Upper lobe of right lung (tissue), 1 donor: ENCODE data around the gene RPS3. TPM values are rescaled to one million over a fixed set of nuclear protein-coding genes. Genes with fewer than 3 reads are reported as not detected.

Source experiments
- ATAC-seq: fragments of 200-7000 bp; cut with Tn5 transposase; one replicate; pipeline ENCODE4 v1.9.1; 2020; ENCODE audit warnings: mild to moderate bottlenecking, moderate library complexity
- DNase-seq: peaks from one replicate; pipeline ENCODE4 v3.0.0-alpha.2; 2020
- H3K27ac ChIP-seq: fragments of 200-600 bp; one replicate; pipeline ENCODE4 v1.8.0; 2022
- H3K27me3 ChIP-seq: fragments of 200-600 bp; one replicate; pipeline ENCODE4 v1.8.0; 2022; ENCODE audit warnings: mild to moderate bottlenecking
- H3K36me3 ChIP-seq: fragments of 200-600 bp; one replicate; pipeline ENCODE4 v1.8.0; 2022
- H3K4me1 ChIP-seq: fragments of 200-600 bp; one replicate; pipeline ENCODE4 v1.8.0; 2022
- H3K4me3 ChIP-seq: fragments of 200-600 bp; one replicate; pipeline ENCODE4 v1.8.0; 2022; ENCODE audit warnings: mild to moderate bottlenecking
- H3K9me3 ChIP-seq: fragments of 200-600 bp; one replicate; pipeline ENCODE4 v1.8.0; 2022
- intact Hi-C: fragments of 100-400 bp; cut with DNase I; formaldehyde crosslinking; loops from one replicate; pipeline ENCODE4 v1.11.0; 2022
- total RNA-seq: library from RNA; stranded (reverse); fragmentation: NEBNext Ultra II Directional; extraction: Animal tissue kit (Norgen Biotek cat#: 25700); gene quantifications from one replicate; pipeline ENCODE4 v1.2.1, GENCODE V29; 2021
- TF ChIP-seq, protein P1 (sequence below): fragments of 200-600 bp; IDR thresholded peaks from one replicate; pipeline ENCODE4 v1.8.0; 2022; ENCODE audit warnings: antibody characterized with exemption
- donor health status: DM: no; HTN: yes; CAD: no; lungs with severe emphysema.

RPS3 gene
- total RNA-seq, 1 donor from 2014 or later = 1,778 TPM

DNA sequence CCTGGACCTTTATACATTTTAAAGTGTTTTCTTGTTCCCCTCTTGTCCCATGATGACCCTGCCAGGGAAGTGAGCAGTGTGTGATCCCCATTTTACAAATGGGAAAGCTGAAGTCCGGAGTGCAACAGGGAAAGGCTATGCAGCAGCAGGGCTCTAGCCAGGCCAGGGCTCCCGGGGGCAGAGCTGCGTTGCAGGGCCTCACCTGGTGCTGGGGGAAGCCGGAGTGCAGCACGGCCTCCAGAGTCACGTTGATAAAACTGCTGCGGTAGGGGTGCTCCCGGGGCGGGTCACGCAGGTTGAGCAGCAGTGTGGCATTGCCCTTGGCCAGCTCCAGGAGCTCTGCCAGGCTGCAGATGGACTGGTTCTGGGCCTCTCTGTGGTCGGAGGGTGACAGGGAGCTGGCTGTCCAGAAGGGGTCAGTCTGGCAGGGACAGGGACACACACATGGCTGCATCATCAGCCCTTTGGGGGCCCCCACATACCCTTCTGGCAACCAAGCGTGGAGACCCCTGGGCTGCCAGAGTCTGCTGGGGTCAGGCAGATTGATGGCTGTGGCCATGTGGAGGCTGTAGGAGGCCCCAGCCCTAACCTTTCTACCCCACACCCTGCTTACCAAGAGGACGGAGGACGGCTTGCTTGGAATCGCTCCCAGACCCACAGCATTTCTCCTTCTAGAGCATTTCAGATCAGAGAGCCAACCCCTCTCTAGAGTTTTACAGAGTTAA, 43.0 kb downstream of the RPS3 start:
- no peaks in the 10 kb centered on the region for H3K27me3 ChIP-seq
- no peak for ATAC-seq
- H3K4me3 ChIP-seq = no peak overlapping the region
- H3K9me3 ChIP-seq = no peaks in the 10 kb centered on the region
- H3K36me3 ChIP-seq = no peaks in the 10 kb centered on the region
- intact Hi-C loops = no loop called here
- no peak for DNase-seq
- H3K4me1 ChIP-seq = no peaks in the 10 kb centered on the region
- TF ChIP-seq, protein P1, sequence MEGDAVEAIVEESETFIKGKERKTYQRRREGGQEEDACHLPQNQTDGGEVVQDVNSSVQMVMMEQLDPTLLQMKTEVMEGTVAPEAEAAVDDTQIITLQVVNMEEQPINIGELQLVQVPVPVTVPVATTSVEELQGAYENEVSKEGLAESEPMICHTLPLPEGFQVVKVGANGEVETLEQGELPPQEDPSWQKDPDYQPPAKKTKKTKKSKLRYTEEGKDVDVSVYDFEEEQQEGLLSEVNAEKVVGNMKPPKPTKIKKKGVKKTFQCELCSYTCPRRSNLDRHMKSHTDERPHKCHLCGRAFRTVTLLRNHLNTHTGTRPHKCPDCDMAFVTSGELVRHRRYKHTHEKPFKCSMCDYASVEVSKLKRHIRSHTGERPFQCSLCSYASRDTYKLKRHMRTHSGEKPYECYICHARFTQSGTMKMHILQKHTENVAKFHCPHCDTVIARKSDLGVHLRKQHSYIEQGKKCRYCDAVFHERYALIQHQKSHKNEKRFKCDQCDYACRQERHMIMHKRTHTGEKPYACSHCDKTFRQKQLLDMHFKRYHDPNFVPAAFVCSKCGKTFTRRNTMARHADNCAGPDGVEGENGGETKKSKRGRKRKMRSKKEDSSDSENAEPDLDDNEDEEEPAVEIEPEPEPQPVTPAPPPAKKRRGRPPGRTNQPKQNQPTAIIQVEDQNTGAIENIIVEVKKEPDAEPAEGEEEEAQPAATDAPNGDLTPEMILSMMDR = no peak
- H3K27ac ChIP-seq = no peak overlapping the region

DNA sequence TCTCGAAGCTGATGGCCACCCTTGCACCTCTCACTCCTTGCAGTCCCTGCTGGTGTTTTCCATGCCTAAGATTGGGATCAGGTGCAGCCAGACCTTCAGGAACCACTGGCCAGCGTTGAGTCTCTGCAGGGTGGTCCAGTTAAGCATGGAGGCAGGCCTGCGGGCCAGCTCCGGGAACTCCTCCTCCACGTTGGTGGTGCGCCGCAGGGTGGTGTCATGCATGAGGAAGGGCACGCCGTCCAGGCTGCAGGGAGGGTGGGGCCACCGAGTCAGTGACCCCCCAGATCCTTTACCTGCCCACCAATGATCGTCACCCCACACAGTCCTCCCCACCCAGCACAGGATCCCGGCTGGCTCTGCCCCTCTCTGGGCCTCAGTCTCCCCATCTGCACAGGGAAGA, 43.7 kb downstream of the RPS3 start:
- H3K36me3 ChIP-seq = no peaks in the 10 kb centered on the region
- H3K27me3 ChIP-seq = no peaks in the 10 kb centered on the region
- no peak overlapping the region for H3K4me3 ChIP-seq
- DNase-seq = no peak
- intact Hi-C loops = no loop called here
- no peaks in the 10 kb centered on the region for H3K9me3 ChIP-seq
- H3K27ac ChIP-seq = no peak overlapping the region
- ATAC-seq = no peak
- no peaks in the 10 kb centered on the region for H3K4me1 ChIP-seq
- TF ChIP-seq, protein P1 = no peak

DNA sequence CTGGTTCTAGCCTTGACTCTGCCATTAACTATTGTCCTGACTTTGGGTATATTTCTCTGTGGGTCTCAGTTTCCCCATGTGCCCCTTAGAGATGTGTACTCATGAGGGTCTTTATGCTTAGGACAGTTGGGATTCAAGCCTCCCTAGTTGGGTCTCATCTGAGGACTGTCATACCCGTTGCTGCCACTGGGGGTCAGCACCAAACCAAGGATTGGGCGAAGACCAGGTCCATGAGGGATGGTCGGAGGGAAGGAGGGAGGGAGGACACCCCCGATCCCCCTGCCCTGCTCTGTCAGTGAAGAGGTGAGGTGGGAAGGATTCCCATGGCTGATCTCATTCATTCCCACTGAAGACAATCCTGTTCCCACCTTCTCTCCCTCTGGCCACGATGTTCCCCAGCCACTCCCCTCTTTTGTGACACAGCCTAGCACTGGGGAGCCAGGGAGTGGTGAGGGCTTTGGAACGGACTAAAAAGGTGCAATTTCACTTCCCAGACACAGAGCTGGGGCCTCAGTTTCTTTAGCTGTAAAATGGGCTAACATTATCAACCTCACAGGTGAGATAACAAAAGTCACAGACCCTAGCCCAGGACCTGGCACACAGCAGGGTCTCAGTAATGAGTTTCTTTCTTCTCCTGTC, 46.1 kb downstream of the RPS3 start:
- no peaks in the 10 kb centered on the region for H3K27me3 ChIP-seq
- H3K4me1 ChIP-seq = no peaks in the 10 kb centered on the region
- intact Hi-C loops = loop anchor here (2.0 kb wide), 1 partner anchor 89 kb away; no protein-coding TSS in a partner anchor
- H3K36me3 ChIP-seq = no peaks in the 10 kb centered on the region
- H3K4me3 ChIP-seq = no peak overlapping the region
- TF ChIP-seq, protein P1 = peak; percentile 95
- ATAC-seq = peak; percentile 83
- no peak overlapping the region for H3K27ac ChIP-seq
- DNase-seq = peak; percentile 84
- H3K9me3 ChIP-seq = no peaks in the 10 kb centered on the region

DNA sequence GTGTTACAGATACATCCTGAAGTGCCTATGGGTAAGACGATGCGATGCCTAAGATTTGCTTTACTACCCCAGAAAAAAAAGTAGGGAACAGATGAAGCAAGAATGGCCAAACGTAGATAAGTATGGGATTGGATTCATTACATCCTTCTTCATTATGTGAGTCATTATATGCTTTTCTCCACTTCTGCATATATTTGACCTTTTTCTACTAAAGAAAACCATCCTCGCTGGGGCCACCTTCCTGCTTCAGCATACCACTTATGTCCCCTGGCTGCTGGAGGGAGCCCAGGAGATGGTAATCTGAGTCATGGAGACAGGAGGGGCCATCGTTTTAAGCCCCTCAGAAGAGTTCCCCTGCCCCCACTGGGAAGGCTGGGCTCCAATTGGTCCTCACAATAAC, 48.1 kb downstream of the RPS3 start:
- H3K4me1 ChIP-seq = no peaks in the 10 kb centered on the region
- intact Hi-C loops = no loop called here
- ATAC-seq = no peak
- no peak overlapping the region for H3K4me3 ChIP-seq
- DNase-seq = no peak
- H3K9me3 ChIP-seq = no peaks in the 10 kb centered on the region
- no peak overlapping the region for H3K27ac ChIP-seq
- H3K36me3 ChIP-seq = no peaks in the 10 kb centered on the region
- TF ChIP-seq, protein P1 = no peak
- no peaks in the 10 kb centered on the region for H3K27me3 ChIP-seq

DNA sequence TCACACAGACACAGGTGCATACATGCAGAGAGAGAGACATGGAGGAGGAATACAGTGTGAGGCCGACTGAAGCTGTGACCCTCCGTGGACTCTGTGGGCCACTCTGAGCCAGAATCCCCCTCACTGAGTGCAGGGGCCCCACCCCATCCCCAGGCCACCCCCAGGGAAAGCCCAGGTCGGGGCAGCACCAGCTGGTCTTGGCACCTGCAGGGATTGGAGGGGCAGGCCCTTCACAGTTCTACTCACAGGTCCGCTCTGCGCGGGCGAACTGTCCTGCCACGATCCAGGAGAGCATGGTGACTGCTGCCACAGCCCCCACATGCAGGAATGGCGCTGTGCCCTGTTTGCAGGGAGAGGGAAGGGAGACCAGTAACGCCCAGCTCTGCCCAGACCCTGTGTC, 50.0 kb downstream of the RPS3 start:
- DNase-seq (no peak), ATAC-seq (no peak)
- Histone ChIP-seq H3K4me3 (no peak overlapping the region), H3K9me3 (no peaks in the 10 kb centered on the region), H3K27ac (no peak overlapping the region), H3K27me3 (no peaks in the 10 kb centered on the region), H3K36me3 (no peaks in the 10 kb centered on the region), H3K4me1 (no peaks in the 10 kb centered on the region)
- TF ChIP-seq, protein P1 = no peak
- intact Hi-C loops = no loop called here
